Endothelial cell of umbilical vein (primary cell): ENCODE results near the gene LRIG1. TPM values are rescaled to one million over a fixed set of nuclear protein-coding genes. Genes with fewer than 3 reads are reported as not detected.

Experiments used
- BruUV-seq: library from RNA; stranded (reverse); fragments of 400-500 nt; replicated peaks from 2 replicates; lab custom pipeline; 2021; lab: Mats Ljungman, UMichigan
- CTCF ChIA-PET: fragments of 300-600, 350-600 bp; sonication (Branson Sonifier 250); formaldehyde crosslinking; loops from one replicate; lab custom pipeline; 2021; ENCODE audit warnings: antibody characterized with exemption, inconsistent platforms; lab: Charles Lee
- POLR2A ChIA-PET: fragments of 300-600, 350-600 bp; sonication (Branson Sonifier 250); formaldehyde crosslinking; loops from one replicate; lab custom pipeline; 2021; ENCODE audit warnings: antibody characterized with exemption, inconsistent platforms; lab: Charles Lee
- DNase-seq: peaks from one replicate; pipeline ENCODE4 v3.0.0-alpha.2; 2011; ENCODE audit warnings: low read depth, low spot score
- FAIRE-seq: peaks from 2 replicates; lab custom pipeline; 2011; peaks lifted over from hg19 to GRCh38; lab: Jason Lieb, UNC
- H2AFZ ChIP-seq: 2 replicates; pipeline ENCODE4 v1.6.0; 2012; ENCODE audit warnings: low read depth, low read length, control low read depth, inconsistent platforms
- H3K27ac ChIP-seq: 2 replicates; pipeline ENCODE4 v1.5.1; 2011; ENCODE audit warnings: low read depth, mild to moderate bottlenecking, control low read depth, low read length, moderate library complexity; ENCODE audit not compliant: insufficient read depth
- H3K27me3 ChIP-seq, 2 experiments: 2 replicates each; pipeline versions ENCODE4 v1.6.0 to v1.6.1; 2011; ENCODE audit warnings: low read length in 2 of 2, mixed read lengths in 1 of 2; ENCODE audit not compliant: control insufficient read depth in 2 of 2, insufficient read depth in 2 of 2
- H3K36me3 ChIP-seq, 2 experiments: 2 replicates in 1 of 2; 3 replicates in 1 of 2; pipeline ENCODE4 v1.5.1; 2011; ENCODE audit warnings: low read length in 2 of 2, mild to moderate bottlenecking in 1 of 2, moderate library complexity in 1 of 2; ENCODE audit not compliant: control insufficient read depth in 2 of 2, insufficient read depth in 2 of 2; ENCODE audit errors: extremely low read depth in 1 of 2
- H3K4me1 ChIP-seq: 3 replicates; pipeline ENCODE4 v1.5.1; 2011; ENCODE audit warnings: mild to moderate bottlenecking, low read length; ENCODE audit not compliant: control insufficient read depth, insufficient read depth; ENCODE audit errors: extremely low read depth
- H3K4me2 ChIP-seq: 2 replicates; pipeline ENCODE4 v1.6.1; 2011; ENCODE audit warnings: low read length, control low read depth, mixed read lengths; ENCODE audit not compliant: insufficient read depth
- H3K4me3 ChIP-seq, 3 experiments: fragments of 200-600 bp in 1 of 3; sonication (generic), shearing (Covaris generic) in 1 of 3; replicated peaks in 1 of 3; 2 replicates each; pipeline ENCODE4 v1.5.1; 2011 to 2016; ENCODE audit warnings: control low read depth in 3 of 3, low read length in 3 of 3, mild to moderate bottlenecking in 2 of 3, inconsistent platforms in 1 of 3, low read depth in 1 of 3, moderate library complexity in 1 of 3; ENCODE audit not compliant: insufficient read depth in 1 of 3
- H3K79me2 ChIP-seq: 2 replicates; pipeline ENCODE4 v1.6.0; 2012; ENCODE audit warnings: low read length, inconsistent platforms; ENCODE audit not compliant: control insufficient read depth, insufficient read depth
- H3K9ac ChIP-seq: replicated peaks from 2 replicates; pipeline ENCODE3; 2011; ENCODE audit warnings: low read length, control low read depth; ENCODE audit not compliant: insufficient read depth; ENCODE audit errors: extremely low read depth
- H3K9me1 ChIP-seq: replicated peaks from 3 replicates; pipeline ENCODE4 v1.6.0; 2011; ENCODE audit warnings: mild to moderate bottlenecking, low read length; ENCODE audit not compliant: control insufficient read depth, insufficient read depth; ENCODE audit errors: extremely low read depth
- H3K9me3 ChIP-seq: replicated peaks from 2 replicates; pipeline ENCODE4 v1.5.1; 2012; ENCODE audit warnings: low read length, inconsistent platforms; ENCODE audit not compliant: control insufficient read depth, insufficient read depth
- H4K20me1 ChIP-seq: replicated peaks from 2 replicates; pipeline ENCODE3; 2011; ENCODE audit warnings: mild to moderate bottlenecking, low read length; ENCODE audit not compliant: control insufficient read depth, insufficient read depth; ENCODE audit errors: extremely low read depth
- EZH2 ChIP-seq: IDR thresholded peaks from 2 replicates; pipeline ENCODE4 v1.6.1; 2012; ENCODE audit warnings: borderline replicate concordance, low read depth, mild to moderate bottlenecking, moderate library complexity, low read length, inconsistent platforms; ENCODE audit not compliant: severe bottlenecking
- FOS ChIP-seq: IDR thresholded peaks from 2 replicates; pipeline ENCODE4 v1.6.1; 2011; ENCODE audit warnings: mild to moderate bottlenecking, low read length, moderate library complexity, borderline replicate concordance; ENCODE audit not compliant: insufficient read depth
- GATA2 ChIP-seq: IDR thresholded peaks from 2 replicates; pipeline ENCODE4 v1.7.0; 2011; ENCODE audit warnings: low read depth, mild to moderate bottlenecking, moderate library complexity, mixed read lengths, low read length; ENCODE audit not compliant: insufficient read length, insufficient read depth
- JUN ChIP-seq: IDR thresholded peaks from 2 replicates; pipeline ENCODE4 v1.6.1; 2011; ENCODE audit warnings: borderline replicate concordance, low read depth; ENCODE audit not compliant: insufficient read length, insufficient read depth
- MYC ChIP-seq: IDR thresholded peaks from one replicate; pipeline ENCODE4 v1.6.1; 2011; ENCODE audit warnings: mild to moderate bottlenecking, low read depth, low read length
- POLR2A ChIP-seq: IDR thresholded peaks from 2 replicates; pipeline ENCODE4 v1.6.1; 2012; ENCODE audit warnings: low read depth, mild to moderate bottlenecking, control low read depth, low read length
- POLR2AphosphoS5 ChIP-seq: IDR thresholded peaks from 2 replicates; pipeline ENCODE4 v1.6.1; 2012; ENCODE audit warnings: low read depth, mild to moderate bottlenecking, control low read depth, low read length, moderate library complexity; ENCODE audit not compliant: insufficient read depth
- dilution Hi-C: fragments of 300-500 bp; cut with MboI; formaldehyde crosslinking; loops from one replicate; pipeline ENCODE4 v1.15.0; 2019; ENCODE audit warnings: low sequenced_read_pairs; ENCODE audit not compliant: extremely low pct_ligation_motif_present
- intact Hi-C: fragments of 100-400 bp; cut with micrococcal nuclease; formaldehyde crosslinking; loops from one replicate; pipeline ENCODE4 v1.10.0; 2022
- polyA plus RNA-seq, 4 experiments: library from polyadenylated mRNA; depleted of rRNA in 3 of 4; stranded (reverse) in 3 of 4; unstranded in 1 of 4; fragments of >200 nt; gene quantifications; 2 replicates each; pipeline versions ENCODE4 v1.2.1 to v1.2.3, GENCODE V29; 2011 to 2012; ENCODE audit warnings: missing spikeins in 1 of 4
- total RNA-seq: library from RNA; stranded (reverse); gene quantifications from 2 replicates; pipeline ENCODE4 v1.2.3, GENCODE V29; 2021
- TF ChIP-seq, protein P1 (sequence below): IDR thresholded peaks from 2 replicates; pipeline ENCODE4 v1.6.1; 2011; ENCODE audit not compliant: insufficient read depth, insufficient read length
- TF ChIP-seq, protein P2 (sequence below), 2 donors: IDR thresholded peaks; 1 replicate in 1 of 2; 2 replicates in 1 of 2; pipeline ENCODE4 v1.5.1; 2011; ENCODE audit warnings: low read length in 2 of 2, mild to moderate bottlenecking in 2 of 2, moderate library complexity in 2 of 2, control low read depth in 1 of 2, inconsistent platforms in 1 of 2, low read depth in 1 of 2; ENCODE audit not compliant: insufficient read depth in 1 of 2; ENCODE audit errors: extremely low read depth in 1 of 2

The LRIG1 gene
- total and polyA plus RNA-seq, 2 donors (not counting 3 experiments of a cell fraction or from before 2014, with no cell fraction given): 50.3 to 52.2 TPM

DNA sequence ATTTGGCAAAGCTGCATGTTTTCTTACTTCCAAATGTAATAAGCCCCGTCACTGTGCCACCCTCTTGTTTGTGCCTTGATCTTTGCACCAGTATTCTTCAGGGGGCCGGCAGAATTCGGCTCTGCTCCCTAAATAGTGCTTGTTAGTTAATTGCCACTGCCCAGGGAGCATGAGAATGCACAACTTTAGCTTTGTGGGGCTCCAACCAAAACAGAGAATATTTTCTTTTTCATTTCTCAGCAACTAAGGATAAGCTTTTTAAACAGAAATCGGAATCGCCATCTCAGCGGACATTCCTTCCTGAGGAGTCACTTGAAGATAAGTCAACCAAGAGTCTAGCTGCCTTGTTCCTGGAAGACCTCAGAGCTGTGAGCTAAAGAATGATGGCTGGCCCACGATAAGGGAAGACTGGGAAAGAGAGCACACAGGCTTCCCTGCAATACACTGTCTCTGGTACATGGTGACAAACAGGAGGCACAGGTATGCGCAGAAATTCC is 106.0 kb downstream of the LRIG1 start:
- dilution Hi-C loops: loop anchor here (25.0 kb wide), 1 partner anchor 418 kb away; no protein-coding TSS in a partner anchor
- no peak for FAIRE-seq
- Histone ChIP-seq H3K4me2 (peak overlapping the region; percentile 6), H3K9ac (no peak overlapping the region), H3K27me3 (no peaks in the 10 kb centered on the region), H3K4me3 (no peak overlapping the region), H2AFZ (peak overlapping the region; percentile 31), H3K9me1 (no peaks in the 10 kb centered on the region), H3K36me3 (peaks cover 9 to 32% of the 10 kb centered on the region in 2 experiments), H3K9me3 (no peaks in the 10 kb centered on the region), H4K20me1 (no peaks in the 10 kb centered on the region), H3K27ac (peak overlapping the region; percentile 50), H3K4me1 (peaks cover 28% of the 10 kb centered on the region), H3K79me2 (no peaks in the 10 kb centered on the region)
- POLR2A ChIA-PET: no interaction called here
- BruUV-seq: no TSS peak
- intact Hi-C loops: loop anchor here (5.0 kb wide), 1 partner anchor 118 kb away; no protein-coding TSS in a partner anchor
- TF ChIP-seq GATA2 (peak; percentile 90), EZH2 (no peak), POLR2A (no peak), JUN (peak; percentile 27), POLR2AphosphoS5 (no peak), FOS (peak; percentile 51), MYC (no peak)
- TF ChIP-seq, protein P1, sequence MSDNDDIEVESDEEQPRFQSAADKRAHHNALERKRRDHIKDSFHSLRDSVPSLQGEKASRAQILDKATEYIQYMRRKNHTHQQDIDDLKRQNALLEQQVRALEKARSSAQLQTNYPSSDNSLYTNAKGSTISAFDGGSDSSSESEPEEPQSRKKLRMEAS: no peak
- TF ChIP-seq, protein P2, sequence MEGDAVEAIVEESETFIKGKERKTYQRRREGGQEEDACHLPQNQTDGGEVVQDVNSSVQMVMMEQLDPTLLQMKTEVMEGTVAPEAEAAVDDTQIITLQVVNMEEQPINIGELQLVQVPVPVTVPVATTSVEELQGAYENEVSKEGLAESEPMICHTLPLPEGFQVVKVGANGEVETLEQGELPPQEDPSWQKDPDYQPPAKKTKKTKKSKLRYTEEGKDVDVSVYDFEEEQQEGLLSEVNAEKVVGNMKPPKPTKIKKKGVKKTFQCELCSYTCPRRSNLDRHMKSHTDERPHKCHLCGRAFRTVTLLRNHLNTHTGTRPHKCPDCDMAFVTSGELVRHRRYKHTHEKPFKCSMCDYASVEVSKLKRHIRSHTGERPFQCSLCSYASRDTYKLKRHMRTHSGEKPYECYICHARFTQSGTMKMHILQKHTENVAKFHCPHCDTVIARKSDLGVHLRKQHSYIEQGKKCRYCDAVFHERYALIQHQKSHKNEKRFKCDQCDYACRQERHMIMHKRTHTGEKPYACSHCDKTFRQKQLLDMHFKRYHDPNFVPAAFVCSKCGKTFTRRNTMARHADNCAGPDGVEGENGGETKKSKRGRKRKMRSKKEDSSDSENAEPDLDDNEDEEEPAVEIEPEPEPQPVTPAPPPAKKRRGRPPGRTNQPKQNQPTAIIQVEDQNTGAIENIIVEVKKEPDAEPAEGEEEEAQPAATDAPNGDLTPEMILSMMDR (IDR thresholded peaks at IDR 0.05; ENCODE audit: extremely low read depth in 1 of 2, insufficient read depth in 1 of 2, low read depth in 1 of 2, low read length in 2 of 2): no peak
- CTCF ChIA-PET: interaction anchor here (0.9 to 4.0 kb wide), 8 partner anchors 13 to 427 kb away, joined by 3 to 26 read pairs (median 6); no protein-coding TSS in a partner anchor
- DNase-seq: peak; percentile 71
